ENCODE data around the gene PHGDH.

- TF ChIP-seq CTCF (IDR thresholded peaks at IDR 0.05) (no peak), POLR2A (IDR thresholded peaks at IDR 0.05) (no peak), EP300 (IDR thresholded peaks at IDR 0.05) (no peak)
These were observed 29.6 kb upstream of the PHGDH start for GRCh38 chr1:119682141-119682540.

Data from ovary (tissue), 3 donors.